Stimulated activated CD4-positive, alpha-beta T cell treated with anti-CD3 and anti-CD28 coated beads, Interleukin-4, amount 100 ng/mL, for 1 hour (primary cell): ENCODE results near the gene PSPH.
A peak's percentile ranks its signal among the peaks of the same experiment; 100 is the strongest.
"Not testable (repeated sequence)": the region's sequence is repeated elsewhere in the genome, so short reads cannot be mapped to it uniquely, and the experiment has no call there.

Experiments
- DNase-seq: peaks from one replicate; pipeline ENCODE4 v3.0.0-alpha.2; 2020

The PSPH gene

DNA sequence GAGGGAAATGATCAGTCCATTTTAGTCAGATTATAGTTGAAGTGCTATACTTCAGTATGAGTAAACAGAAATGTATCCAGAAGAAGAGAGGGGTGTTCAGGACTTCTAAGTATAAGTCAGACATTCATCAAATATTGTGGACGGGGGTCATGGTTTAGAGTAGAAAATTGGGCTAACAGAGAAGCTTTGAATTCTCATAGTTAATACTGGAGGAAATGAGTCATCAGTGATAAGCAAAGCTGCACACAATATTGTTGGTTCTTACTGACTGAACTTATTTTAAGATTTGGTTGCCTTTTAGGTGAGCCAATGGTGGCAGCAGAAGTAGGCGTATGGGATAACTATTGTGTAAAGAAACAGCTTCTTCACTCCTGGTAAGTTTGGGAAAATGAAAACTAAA, 11.1 kb upstream of the PSPH start:
- DNase-seq: no peak

DNA sequence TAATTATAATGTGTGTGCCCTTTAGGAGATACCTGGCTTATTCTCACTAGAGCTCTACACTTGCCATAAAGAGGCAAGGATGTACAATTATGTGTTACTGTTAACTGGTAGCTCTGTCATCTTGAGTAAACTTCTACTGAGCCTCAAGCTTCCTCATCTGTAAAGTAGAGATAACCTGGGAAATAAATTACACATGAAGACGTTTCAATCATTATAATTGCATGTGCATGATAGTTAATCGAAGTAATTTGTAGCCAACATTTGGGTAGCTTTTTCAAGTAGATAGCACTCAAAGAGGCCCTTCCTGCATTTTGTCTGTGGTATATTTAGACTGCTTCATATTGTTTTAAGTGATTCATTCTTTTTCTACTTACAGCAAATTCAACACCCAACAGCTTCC, 2.7 kb upstream of the PSPH start:
- no peak for DNase-seq

DNA sequence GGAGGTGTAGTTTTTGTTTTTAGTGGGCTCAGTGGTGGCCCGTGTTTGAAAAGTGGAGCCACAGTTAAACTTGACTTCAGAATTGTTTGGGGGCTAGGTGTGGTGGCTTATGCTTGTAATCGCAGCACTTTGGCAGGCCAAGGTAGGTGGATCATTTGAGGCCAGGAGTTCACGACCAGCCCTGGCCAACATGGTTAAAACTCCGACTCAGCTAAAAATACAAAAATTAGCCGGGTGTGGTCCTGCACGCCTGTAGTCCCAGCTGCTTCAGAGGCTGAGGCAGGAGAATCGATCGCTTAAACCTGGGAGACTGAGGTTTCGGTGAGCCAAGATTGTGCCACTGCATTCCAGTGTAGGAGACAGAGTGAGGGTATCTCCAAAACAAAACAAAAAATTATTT, 2.1 kb upstream of the PSPH start:
- no peak for DNase-seq

DNA sequence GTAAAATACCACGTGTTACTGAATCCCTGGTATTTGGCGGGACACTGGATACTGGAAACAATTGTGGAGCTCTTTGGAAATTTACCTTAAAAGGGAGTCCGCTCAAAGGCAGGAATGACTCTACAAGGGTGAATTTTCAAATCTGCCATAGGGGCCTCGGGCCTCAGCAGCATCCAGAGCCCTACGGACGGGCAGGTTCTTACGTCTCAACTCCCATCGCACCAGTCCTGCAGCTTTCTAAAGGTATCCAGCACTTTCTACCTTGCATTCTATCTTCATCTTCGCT, 248 bp downstream of the PSPH start:
- no peak for DNase-seq

DNA sequence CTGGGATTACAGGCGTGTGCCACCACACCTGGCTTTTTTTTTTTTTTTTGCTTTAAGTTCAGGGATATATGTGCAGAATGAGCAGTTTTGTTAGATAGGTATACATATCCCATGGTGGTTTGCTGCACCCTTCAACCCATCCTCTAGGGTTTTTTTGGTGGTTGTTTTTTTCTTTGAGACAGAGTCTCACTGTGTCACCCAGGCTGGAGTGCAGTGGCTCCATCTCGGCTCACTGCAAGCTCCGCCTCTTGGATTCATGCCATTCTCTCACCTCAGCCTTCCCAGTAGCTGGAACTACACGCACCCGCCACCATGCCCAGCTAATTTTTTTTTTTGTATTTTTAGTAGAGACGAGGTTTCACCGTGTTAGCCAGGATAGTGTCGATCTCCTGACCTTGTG, 2.5 kb downstream of the PSPH start:
- not testable (repeated sequence) for DNase-seq

DNA sequence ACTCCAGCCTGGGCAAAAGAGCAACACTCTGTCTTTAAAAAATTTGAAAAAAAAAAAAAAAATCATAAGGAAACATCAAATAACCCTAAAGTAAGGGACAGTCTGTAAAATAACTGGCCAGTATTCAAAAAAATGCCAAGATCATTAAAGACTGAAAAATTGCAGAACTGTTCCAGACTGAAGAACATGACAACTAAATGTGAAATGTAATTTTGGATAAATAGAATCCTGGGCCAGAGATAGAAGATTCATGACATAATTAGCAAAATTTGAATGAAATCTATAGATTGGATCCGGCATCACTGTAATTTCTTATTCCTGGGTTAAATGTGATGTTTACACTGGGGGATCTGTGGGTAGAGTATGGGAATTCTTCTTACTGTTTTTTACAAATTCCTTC, 3.0 kb downstream of the PSPH start:
- DNase-seq: no peak

DNA sequence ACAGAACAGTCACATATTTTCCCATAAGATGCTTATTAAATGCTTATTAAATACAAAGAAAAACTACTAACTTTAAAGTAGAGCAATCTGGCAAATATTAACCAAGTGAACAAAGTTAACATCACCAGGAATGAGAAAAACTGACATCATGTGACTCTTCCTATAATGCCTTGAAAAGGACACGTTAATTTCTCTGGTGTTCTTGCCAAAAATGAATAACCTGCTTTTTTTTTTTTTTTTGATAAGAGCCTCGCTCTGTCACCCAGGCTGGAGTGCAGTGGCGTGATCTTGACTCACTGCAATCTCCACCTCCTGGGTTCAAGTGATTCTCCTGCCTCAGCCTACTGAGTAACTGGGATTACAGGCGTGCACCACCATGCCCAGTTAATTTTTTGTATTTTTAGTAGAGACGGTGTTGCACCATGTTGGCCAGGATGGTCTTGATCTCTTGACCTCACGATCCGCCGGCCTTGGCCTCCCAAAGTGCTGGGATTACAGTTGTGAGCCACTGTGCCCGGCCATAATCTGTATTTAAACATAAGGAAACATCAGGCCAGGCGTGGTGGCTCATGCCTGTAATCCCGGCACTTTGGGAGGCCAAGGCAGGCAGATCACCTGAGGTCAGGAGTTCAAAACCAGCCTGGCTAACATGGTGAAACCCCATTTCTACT, 3.7 kb downstream of the PSPH start:
- DNase-seq: not testable (repeated sequence)

DNA sequence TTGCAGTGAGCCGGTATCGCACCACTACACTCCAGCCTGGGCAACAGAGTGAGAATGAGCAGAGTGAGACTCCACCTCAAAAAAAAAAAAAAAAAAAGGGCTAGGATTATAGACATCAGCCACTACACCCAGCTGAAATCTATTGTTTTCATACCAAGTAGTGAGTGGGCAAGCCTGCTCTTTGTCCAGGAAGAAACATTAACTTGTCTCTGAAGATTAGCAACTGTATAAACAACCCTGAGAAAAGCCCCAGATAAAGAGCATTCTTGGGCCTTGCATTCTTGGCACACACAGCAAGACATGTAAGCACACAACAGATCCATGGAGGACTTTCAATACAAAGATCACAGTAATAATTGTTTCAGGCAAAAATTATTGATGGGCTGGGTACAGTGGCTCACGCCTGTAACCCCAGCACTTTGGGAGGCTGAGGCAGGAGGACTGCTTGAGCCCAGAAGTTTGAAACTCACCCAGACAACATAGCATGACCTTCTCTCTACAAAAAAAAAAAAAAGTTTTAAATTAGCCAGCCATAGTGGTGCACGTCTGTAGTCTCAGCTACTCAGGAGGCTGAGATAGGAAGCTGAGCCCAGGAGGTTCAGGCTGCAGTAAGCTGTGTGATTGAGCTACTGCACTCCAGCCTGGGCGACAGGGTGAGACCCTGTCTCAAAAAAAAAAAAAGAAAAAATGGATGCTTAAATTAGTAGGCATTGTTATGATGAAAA, 4.4 kb downstream of the PSPH start:
- no peak for DNase-seq

DNA sequence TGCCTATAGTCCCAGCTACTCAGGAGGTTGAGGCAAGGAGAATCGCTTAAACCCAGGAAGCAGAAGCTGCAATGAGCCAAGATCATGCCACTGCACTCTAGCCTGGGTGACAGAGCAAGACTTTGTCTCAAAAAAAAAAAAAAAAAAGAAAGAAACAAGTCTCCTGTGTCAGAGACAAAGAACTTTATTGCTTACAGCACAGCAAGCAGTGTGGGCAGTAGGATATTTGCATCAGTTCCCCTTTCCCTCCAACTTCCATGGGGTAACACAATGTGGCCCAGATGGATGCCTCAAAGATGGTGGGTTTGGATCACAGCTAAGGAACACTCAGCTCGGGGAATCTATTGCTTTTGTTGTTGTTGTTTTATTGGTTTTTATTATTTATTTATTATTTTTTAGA, 5.5 kb downstream of the PSPH start:
- DNase-seq: not testable (repeated sequence)

DNA sequence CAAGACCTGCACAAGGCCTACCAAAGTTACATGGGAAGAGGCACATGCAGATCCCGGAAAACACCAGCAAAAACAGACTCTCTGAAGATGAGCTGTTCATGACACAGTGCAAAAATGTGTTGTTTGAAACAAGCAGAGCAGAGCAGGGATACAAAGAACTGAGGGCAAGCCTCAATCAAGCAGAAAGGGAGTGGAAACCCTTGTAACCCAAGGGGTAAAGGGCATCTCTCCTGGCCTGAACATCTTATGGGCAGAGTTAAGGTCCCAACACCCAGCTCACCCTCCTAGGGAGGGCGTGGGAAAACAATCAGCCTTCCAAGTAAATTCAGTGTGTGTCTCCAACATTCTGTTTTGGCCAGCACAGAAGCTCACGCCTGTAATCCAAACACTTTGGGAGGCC, 10.5 kb downstream of the PSPH start:
- no peak for DNase-seq

DNA sequence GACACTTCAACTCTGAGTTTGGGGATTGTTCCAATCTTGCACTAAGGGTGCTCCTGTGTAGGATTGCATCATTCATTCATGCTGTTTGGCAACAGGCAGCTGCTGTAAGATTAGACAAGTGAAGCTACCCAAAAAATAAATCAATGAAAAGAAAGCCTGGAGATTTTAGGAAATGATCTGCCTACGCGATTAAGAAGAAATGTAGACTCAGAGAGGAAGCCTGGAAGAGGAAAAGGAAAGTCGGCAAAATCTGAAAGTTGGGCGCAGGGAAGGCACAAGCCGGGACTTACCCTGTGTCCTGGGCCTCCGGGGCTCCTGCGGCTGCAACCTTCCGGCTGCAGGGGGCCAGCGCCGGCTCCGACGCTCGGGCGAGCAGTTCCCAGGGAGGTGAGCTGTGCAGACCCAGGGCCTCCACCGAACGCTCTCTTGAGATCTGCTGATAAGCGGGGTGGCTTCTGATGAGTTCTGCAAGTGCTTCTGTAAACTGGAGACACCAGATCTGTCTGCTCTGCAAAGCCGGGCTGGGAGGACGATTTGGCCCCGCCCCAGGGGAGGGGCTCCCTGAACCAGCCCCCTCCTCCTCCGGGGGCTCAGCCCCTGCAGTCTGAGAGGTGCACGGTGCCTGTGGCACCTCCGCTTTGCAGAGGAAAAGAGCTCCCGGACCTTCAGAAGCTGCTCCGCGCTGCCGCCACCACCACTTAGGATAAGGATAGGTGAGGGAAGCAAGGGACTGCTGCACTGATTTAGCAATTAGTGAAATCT, 17.4 kb downstream of the PSPH start:
- peak; percentile 71 for DNase-seq

DNA sequence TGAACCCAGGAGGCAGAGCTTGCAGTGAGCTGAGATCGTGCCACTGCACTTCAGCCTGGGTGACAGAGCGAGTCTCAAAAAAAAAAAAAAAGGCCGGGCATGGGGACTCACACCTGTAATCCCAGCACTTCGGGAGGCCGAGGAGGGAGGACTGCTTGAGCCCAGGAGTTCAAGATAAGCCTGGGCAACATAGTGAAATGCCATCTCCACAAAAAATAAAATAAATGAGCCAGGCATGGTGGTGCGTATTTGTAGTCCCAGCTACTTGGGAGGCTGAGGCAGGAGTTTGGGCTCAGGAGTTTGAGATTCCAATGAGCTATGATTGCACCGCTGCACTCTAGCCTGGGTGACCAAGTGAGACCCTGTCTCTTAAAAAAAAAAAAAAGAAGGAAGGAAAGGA, 18.7 kb downstream of the PSPH start:
- not testable (repeated sequence) for DNase-seq

DNA sequence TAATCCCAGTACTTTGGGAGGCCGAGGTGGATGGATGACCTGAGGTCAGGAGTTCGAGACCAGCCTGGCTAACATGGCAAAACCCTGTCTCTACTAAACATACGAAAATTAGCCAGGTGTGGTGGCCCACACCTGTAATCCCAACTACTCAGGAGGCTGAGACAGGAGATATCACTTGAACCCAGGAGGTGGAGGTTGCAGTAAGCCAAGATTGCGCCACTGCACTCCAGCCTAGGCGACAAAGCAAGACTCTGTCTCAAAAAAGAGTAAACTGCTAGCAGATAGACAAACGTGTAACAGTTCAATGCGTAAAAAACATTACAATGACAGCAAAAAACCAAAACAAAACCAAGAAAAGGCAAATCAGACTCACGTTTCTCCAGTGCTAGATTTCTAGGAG, 19.7 kb downstream of the PSPH start:
- DNase-seq: not testable (repeated sequence)

DNA sequence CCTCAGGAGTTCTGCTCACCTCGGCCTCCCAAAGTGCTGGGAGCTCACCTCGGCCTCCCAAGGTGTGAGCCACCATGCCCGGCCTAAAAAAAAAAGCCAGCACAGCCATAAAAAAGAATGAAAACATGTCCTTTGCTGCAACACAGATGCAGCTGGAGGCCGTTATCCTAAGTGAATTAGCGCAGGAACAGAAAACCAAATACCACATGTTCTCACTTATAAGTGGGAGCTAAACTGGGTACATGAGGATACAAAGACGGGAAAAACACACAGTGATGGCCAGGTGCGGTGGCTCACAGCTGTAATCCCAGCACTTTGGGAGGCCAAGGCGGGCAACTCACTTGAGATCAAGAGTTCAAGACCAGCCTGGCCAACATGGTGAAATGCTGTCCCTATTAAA, 20.9 kb downstream of the PSPH start:
- DNase-seq: no peak

DNA sequence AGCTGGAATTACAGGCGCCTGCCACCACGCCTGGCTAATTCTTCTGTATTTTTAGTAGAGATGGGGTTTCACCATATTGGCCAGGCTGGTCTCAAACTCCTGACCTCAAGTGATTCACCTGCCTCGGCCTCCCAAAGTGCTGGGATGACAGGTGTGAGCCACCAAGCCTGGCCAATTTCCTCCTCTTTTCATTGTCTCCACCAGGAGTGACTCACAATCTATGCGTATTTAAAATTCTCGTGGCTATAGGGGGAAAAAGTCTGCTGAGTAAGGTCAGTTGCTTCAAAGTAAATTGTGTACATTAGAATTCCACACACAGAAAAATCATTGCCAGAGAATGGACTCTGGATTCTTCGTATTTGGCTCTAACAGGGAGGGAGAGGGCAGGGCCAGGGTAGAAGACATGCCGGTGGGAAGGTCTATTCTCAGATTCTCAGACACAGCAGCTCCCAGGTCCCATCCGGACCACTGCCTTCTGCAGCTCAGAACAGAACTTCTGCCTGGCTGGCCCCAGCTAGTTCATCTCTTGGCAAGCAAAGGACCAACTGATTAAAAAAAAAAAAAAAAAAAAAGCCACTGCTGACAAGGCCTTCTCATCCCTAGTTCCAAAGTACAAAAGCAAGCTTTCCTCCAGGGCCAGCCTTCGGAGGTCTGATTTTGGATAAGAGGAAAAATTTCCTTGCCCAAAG, 22.2 kb downstream of the PSPH start:
- no peak for DNase-seq

DNA sequence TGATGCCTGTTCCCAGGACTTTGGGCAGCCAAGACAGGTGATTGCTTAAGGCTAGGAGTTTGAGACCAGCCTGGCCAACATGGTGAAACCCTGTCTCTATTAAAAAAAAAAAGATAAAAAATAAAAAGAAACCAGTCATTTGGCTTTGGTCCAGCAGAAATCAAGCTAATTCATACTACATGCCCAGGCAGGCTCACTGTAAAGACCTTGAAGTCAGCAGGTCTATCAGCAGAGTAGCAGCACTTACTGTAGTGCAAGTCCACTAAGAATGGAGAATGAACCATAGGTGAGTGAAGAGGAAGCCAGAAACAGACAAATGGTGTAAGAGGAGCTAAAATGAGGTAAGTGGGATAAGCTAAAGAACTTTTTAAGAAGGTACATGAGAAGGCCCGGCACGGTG, 24.7 kb downstream of the PSPH start:
- DNase-seq: no peak

DNA sequence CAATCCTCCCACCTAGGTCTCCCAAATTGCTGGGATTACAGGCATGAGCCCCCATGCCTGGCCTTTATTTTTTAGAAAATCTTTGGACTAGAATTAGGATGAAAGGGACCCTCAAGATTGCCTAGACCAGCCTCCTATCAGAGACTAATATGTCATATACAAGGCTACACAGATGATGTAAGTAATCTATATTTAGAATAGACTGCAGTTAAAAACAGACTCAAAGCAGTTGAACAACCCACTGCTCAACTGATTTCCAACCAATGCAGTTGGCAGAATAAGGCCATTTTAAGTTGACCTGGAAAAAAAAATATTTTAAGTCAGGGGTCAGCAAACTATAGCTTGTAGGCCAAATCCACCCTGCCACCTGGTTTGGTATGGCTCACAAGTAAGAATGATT, 27.7 kb downstream of the PSPH start:
- DNase-seq: no peak

DNA sequence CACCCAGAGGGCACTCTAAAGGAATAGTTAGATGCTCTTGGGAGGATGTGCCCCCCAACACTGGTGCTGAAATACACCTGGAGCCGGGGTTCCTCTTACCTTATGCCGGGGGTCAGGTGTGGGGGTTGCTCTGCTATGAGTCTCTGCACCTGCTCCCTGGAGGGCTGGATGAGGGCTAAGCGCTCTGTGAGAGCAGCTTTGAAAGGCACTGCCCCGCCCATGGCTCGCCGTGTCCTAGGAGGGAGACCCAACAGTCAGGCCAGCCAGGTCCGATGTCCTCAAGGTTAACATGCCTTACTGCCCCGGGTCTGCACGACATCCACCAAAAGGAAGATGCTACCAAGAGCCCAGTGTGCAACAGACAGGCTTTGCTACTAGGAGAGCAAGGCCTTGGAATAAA, 31.7 kb downstream of the PSPH start:
- DNase-seq: no peak

DNA sequence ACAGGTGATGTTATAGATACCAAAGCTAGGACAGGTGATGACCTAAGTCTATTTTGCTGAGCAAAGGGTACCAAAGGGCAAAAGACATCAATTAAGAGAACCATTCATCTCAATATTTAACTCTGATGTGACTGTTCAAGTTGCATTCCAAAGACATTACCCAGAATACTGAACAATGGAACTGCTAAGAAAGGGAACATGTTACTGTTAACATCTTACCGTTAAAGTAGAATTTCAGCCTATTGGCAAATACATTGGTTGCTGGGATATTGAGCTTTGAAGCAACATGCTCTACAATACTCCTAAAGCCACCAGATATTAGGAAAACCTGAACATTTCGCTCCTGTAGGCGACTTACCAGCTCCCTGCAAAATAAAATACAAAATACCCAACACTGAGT, 34.2 kb downstream of the PSPH start:
- DNase-seq: not testable (repeated sequence)

DNA sequence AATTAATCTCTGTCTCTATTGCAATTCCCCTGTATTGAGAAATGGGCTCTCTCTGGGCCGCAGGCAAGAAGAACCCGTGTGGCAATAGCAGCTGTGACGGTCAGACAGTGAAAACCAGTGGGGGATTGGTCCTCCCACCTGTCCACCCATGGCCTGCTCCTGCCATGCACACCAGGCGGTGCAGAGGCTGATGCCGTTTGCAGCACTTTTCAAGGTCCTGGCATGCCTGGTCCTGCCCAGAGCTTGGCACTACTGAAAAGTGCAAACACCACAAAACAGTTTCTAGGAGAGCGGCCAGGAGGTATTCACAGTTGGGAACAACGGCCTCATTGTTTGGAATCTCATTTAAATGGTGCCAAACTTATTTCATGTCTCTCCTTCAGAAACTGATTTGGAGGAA, 41.5 kb downstream of the PSPH start:
- DNase-seq: no peak

DNA sequence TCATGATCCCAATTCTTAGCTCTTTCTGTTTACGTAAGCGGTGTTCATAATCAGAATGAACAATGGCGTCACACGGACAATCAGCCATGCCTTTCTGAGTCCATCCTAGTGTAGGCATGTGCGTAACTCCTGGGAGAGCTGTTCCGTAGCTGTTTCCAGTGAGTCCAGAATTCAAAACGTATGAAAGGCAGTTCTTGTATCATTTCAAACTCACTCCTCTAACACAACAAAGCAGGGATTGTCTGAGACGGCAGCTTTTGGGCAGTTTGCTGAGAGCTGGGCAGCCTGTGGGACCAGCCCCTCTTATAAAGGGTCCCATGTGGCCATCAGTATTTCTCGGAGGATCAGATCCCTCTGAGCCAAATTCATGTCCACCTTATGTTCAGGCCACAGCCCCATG, 43.4 kb downstream of the PSPH start:
- no peak for DNase-seq

DNA sequence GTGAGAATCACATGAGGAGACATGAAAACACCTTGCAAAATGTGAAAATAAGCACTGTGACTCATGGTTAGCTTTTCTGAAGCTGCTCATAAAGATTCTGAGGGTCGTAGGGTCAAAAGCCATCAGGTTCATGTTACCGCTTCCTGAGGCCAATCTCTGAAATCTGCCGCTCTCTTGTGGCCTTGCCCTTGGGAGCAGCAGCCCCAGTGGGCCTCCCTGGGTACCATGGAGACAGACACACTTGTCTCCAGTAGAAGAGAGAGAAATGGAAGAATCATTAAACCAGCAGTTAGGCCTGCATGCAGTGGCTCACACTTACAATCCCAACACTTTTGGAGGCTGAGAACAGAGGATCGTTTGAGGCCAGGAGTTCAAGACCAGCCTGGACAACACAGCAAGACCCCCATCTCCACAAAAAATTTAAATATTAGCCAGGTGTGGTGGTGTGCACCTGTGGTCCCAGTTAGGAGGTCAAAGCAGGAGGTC, 44.0 kb downstream of the PSPH start:
- DNase-seq: no peak

DNA sequence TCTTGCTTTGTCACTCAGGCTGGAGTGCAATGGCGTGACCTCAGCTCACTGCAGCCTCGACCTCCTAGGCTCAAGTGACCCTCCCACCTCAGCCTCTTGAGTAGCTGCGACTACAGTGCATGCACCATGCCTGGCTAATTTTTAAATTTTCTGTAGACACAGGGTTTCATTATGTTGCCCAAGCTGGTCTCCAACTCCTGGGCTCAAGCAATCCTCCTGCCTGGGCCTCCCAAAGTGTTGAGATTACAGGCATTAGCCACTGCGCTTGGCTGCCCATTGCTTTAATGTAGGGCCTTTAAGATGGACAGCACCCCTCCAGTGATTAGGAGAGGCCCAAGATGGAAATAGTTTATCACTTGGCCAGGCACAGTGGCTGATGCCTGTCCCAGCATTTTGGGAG, 47.5 kb downstream of the PSPH start:
- DNase-seq: no peak
